BE2C (cell line): Measurements from ENCODE around the gene GNG7.
"Not testable (repeated sequence)": the region's sequence is repeated elsewhere in the genome, so short reads cannot be mapped to it uniquely, and the experiment has no call there.

ENCODE experiments used
- DNase-seq: peaks from one replicate; pipeline ENCODE4 v3.0.0-alpha.2; 2020
- H3K27me3 ChIP-seq: fragments of 250-450 bp; sonication (Bioruptor Pico); 2 replicates; pipeline ENCODE4 v1.5.1; 2020; ENCODE audit warnings: mild to moderate bottlenecking
- H3K36me3 ChIP-seq: fragments of 250-450 bp; sonication (Bioruptor Pico); 2 replicates; pipeline ENCODE4 v1.5.1; 2020; ENCODE audit warnings: mild to moderate bottlenecking
- H3K4me1 ChIP-seq: fragments of 250-450 bp; sonication (Bioruptor Pico); 2 replicates; pipeline ENCODE4 v1.5.1; 2020
- H3K4me3 ChIP-seq: 2 replicates; pipeline ENCODE4 v1.5.1; 2011; ENCODE audit warnings: low read depth, low read length
- H3K9me3 ChIP-seq: fragments of 250-450 bp; sonication (Bioruptor Pico); 2 replicates; pipeline ENCODE4 v1.5.1; 2020
- TF ChIP-seq, protein P1 (sequence below): IDR thresholded peaks from 2 replicates; pipeline ENCODE4 v1.5.1; 2012; ENCODE audit warnings: mild to moderate bottlenecking, low read depth, low read length

Gene GNG7

DNA sequence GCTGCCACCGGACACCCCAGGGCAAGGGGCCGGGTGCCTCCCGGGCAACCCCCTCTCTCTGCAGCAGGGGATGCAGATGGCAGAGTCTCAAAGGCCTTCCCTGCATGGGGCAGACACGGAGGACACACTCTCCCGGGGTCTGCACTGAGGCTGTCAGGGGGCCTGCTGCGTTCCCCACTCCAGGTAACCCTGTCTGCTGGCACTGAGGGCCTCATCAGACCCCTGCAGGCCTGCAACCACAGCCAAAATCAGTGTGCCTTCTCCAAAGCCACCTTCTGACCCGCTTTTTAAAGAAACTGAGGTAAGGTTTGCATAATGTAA lies 93.9 kb downstream of the GNG7 start:
- TF ChIP-seq, protein P1, sequence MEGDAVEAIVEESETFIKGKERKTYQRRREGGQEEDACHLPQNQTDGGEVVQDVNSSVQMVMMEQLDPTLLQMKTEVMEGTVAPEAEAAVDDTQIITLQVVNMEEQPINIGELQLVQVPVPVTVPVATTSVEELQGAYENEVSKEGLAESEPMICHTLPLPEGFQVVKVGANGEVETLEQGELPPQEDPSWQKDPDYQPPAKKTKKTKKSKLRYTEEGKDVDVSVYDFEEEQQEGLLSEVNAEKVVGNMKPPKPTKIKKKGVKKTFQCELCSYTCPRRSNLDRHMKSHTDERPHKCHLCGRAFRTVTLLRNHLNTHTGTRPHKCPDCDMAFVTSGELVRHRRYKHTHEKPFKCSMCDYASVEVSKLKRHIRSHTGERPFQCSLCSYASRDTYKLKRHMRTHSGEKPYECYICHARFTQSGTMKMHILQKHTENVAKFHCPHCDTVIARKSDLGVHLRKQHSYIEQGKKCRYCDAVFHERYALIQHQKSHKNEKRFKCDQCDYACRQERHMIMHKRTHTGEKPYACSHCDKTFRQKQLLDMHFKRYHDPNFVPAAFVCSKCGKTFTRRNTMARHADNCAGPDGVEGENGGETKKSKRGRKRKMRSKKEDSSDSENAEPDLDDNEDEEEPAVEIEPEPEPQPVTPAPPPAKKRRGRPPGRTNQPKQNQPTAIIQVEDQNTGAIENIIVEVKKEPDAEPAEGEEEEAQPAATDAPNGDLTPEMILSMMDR, result no peak

DNA sequence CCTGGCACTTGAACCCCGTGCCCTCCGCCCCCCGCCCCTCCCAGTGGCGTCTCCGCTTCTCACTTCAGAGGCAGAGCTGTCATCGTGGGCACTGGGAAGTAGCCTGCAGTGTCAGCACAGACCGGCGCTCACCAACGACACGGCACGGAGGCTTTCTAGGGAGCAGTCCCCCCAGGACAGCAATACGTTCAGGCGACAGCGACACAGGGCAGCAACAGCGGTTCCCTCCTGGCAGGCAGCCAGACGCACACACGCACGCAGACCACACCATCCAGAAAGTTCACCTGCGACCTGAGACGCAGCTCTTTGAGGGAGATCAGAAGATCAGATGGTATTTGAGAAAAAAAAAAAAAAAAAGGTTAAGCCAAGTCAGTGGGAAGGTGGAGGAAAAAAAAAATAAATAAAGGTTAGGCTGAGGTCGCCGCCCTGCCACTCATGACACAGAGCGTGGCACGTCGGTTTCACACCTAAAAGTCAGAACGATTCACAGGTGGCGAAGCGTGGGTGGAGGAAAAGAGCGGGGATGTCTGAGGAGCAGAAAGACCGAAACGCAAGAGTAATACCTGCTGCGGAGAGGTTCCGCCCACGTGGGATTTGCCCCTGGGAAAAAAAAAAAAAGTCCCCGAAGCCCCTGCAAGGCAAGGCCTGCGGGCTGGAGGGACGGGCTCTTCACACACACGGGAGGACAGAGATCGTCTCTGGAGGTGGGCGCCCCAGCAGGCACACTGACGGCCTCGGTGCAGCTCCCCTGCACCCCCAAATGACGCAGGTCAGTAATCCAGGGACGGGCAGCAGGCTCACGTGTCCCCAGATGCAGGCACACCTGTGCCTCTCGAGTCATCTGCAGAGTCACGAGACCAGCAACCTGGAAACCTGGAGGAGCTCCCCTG lies 94.5 kb downstream of the GNG7 start:
- Histone ChIP-seq H3K4me1 (no peaks in the 10 kb centered on the region), H3K9me3 (no peaks in the 10 kb centered on the region; the same call in 1 of the 2 replicates), H3K4me3 (peak overlapping the region; percentile 12; the same call in 1 of the 2 replicates), H3K36me3 (no peaks in the 10 kb centered on the region), H3K27me3 (peaks cover 3% of the 10 kb centered on the region; the same call in 1 of the 2 replicates)
- TF ChIP-seq, protein P1, result no peak
- DNase-seq, result peak; percentile 45

More for the DNA sequence above, 93.9 kb downstream of the GNG7 start:
- H3K4me1 ChIP-seq, result no peaks in the 10 kb centered on the region
- H3K4me3 ChIP-seq, result no peak overlapping the region
- H3K27me3 ChIP-seq, result peaks cover 5% of the 10 kb centered on the region; the same call in 1 of the 2 replicates
- no peaks in the 10 kb centered on the region; the same call in 1 of the 2 replicates for H3K9me3 ChIP-seq
- no peaks in the 10 kb centered on the region for H3K36me3 ChIP-seq
- no peak for DNase-seq

DNA sequence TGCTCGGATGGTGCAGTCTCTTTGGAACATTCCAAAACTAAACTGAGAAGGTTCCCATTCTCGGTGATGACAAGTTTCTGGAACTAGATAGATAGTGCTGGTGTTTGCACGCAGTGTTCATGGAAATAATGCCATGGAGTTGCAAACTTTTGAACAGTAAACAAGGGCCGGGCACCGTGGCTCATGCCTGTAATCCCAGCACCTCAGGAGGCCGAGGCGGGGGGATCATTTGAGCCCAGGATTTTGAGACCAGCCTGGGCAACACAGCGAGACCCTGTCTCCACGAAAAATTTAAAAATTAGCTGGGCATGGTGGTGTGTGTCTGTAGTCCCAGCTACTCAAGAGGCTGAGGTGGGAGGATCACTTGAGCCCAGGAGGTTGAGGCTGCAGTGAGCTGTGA lies 95.7 kb downstream of the GNG7 start:
- H3K4me1 ChIP-seq, DNase-seq, H3K36me3 ChIP-seq, H3K27me3 ChIP-seq, H3K4me3 ChIP-seq, H3K9me3 ChIP-seq: not testable (repeated sequence)

DNA sequence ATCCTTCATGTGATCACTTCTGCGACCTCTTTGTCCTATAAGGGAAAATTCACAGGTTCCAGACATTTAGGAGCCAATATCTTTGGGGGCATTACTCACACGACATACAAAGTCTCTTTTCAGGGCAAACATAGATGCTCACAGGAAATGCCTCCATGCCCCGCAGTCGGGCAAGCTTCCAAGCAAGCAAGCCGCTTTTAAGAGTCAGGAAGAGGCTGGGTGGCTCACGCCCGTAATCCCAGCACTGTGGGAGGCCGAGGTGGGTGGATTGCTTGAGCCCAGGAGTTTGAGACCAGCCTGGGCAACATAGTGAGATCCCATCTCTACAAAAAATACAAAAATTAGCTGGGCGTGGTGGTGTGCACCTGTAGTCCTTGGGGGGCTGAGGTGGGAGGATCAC lies 96.6 kb downstream of the GNG7 start:
- not testable (repeated sequence) for H3K36me3 ChIP-seq, H3K4me1 ChIP-seq, H3K27me3 ChIP-seq, DNase-seq, H3K9me3 ChIP-seq, H3K4me3 ChIP-seq

DNA sequence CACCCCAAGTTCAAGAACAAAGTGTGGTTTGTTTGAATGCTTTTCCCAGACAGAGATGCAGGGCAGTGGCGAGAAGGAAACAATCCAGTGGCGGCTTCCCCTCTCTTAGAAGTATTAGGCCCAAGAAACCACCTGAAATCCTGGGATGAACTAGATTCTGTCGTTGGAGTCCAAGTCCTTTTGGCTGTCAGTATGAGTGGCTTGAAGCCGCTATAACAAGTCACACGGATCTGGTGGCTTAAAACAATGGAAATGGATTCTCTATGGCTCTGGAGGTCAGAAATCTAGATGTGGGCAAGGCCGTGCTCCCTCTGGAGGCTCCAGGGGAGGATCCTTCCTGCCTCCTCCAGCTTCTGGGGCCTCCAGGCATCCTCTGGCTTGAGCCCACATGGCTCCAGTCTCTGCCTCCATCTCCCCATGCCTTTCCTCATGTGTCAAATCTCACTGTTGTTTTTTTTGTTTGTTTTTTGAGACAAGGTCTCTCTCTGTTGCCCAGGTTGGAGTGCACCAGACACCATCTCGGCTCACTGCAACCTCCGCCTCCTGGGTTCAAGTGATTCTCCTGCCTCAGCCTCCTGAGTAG lies 97.7 kb downstream of the GNG7 start:
- H3K27me3 ChIP-seq, result no peaks in the 10 kb centered on the region; the same call in 1 of the 2 replicates
- no peak for DNase-seq
- no peaks in the 10 kb centered on the region for H3K4me1 ChIP-seq
- TF ChIP-seq, protein P1, result no peak
- no peaks in the 10 kb centered on the region; the same call in 1 of the 2 replicates for H3K9me3 ChIP-seq
- no peaks in the 10 kb centered on the region for H3K36me3 ChIP-seq
- H3K4me3 ChIP-seq, result no peak overlapping the region

DNA sequence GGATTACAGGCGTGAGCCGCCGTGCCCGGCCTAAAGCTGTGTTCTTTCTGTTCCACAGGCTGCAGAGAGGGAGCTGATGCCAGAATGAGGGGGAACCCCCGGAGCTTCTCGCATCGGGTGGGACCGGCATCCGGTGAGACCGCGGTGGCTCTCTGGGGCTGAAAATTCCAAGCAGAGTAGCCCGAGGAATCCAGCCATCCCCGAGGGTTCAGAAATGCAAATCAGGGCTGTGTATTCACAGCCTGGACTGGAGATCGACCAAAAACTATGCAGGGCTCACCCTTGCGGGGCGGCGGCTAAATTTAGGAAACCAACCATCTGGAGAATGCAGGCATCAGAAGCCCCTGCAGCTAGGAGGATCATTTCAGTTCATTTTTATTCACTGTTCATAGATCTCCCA lies 99.2 kb downstream of the GNG7 start:
- Histone ChIP-seq H3K9me3 (no peaks in the 10 kb centered on the region; the same call in 1 of the 2 replicates), H3K36me3 (no peaks in the 10 kb centered on the region), H3K4me1 (no peaks in the 10 kb centered on the region), H3K27me3 (no peaks in the 10 kb centered on the region), H3K4me3 (no peak overlapping the region)
- TF ChIP-seq, protein P1, result no peak
- DNase-seq, result no peak

DNA sequence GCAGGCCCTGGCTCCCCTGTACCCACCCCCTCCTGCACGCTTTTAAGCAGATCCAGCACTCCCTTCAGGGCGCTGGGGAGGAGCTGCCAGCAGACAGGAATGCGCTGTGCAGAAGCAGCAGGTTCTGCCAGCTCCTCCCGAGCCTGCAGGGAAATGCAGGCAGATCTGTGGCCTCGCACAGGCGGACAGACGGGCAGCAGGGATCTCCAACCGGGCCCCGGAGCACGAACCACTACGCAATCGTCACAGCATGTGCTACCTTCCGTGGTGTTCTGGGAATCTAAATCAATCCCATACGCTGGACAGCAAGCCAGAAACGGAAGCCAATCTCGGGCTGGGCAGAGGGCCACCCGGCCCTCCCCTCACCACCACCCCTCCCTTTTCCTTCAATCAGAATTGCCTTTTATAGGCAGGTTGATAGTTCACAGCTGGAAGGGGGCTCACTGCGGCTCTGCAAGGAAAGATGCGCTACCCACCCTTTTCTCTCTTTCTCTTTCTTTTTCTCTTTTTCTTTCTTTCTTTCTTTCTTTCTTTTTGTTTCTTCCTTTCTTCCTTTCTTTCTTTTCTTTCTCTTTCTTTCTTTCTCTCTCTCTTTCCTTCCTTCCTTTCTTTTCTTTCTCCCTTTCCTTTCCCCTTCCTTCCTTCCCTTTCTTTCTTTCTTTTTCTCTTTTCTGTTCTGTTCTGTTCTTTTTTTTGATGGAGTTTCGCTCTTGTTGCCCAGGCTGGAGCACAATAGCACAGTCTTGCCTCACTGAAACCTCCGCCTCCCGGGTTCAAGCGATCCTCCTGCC lies 99.9 kb downstream of the GNG7 start:
- no peaks in the 10 kb centered on the region for H3K27me3 ChIP-seq
- no peaks in the 10 kb centered on the region for H3K36me3 ChIP-seq
- peak; percentile 77 for DNase-seq
- no peaks in the 10 kb centered on the region; the same call in 1 of the 2 replicates for H3K9me3 ChIP-seq
- TF ChIP-seq, protein P1, result no peak; the same call in 1 of the 2 replicates
- H3K4me1 ChIP-seq, result no peaks in the 10 kb centered on the region
- H3K4me3 ChIP-seq, result peak overlapping the region; percentile 38
